Spinal cord (tissue), 10 donors: ENCODE results near the gene GRIFIN. TPM values are rescaled to one million over a fixed set of nuclear protein-coding genes. Genes with fewer than 3 reads are reported as not detected.

Source experiments
- DNase-seq, 6 donors: peaks; one replicate each; pipeline versions ENCODE4 v3.0.0 to v3.0.0-alpha.2; 2013 to 2015; ENCODE audit warnings: low spot score in 6 of 6, low read depth in 4 of 6
- H3K27ac ChIP-seq: one replicate; pipeline ENCODE4 v1.5.1; 2013; ENCODE audit warnings: low read depth, low read length, control low read depth
- H3K27me3 ChIP-seq: one replicate; pipeline ENCODE4 v1.6.1; 2013; ENCODE audit warnings: low read length; ENCODE audit not compliant: control insufficient read depth, insufficient read depth
- H3K36me3 ChIP-seq: one replicate; pipeline ENCODE4 v1.6.1; 2013; ENCODE audit warnings: low read length; ENCODE audit not compliant: control insufficient read depth, insufficient read depth
- H3K4me1 ChIP-seq: one replicate; pipeline ENCODE4 v1.6.1; 2013; ENCODE audit warnings: low read length; ENCODE audit not compliant: control insufficient read depth, insufficient read depth
- H3K4me3 ChIP-seq: one replicate; pipeline ENCODE4 v1.5.1; 2013; ENCODE audit warnings: low read depth, low read length, control low read depth
- H3K9me3 ChIP-seq: one replicate; pipeline ENCODE4 v1.6.1; 2013; ENCODE audit warnings: low read length; ENCODE audit not compliant: control insufficient read depth, insufficient read depth
- WGBS: methylation state at CpG from one replicate; pipeline ENCODE4 v1.1.5; 2013; ENCODE audit warnings: missing lambda C conversion rate; ENCODE audit not compliant: insufficient coverage; 5-methylcytosine and 5-hydroxymethylcytosine counted together
- polyA plus RNA-seq, 2 donors: library from polyadenylated mRNA; unstranded; fragments of 120-200 nt; gene quantifications; one replicate each; pipeline ENCODE4 v1.2.1, GENCODE V29; 2013; ENCODE audit not compliant: insufficient read length in 2 of 2
- total RNA-seq, 2 donors: library from RNA; depleted of rRNA in 1 of 2; stranded (reverse); fragments of 120-200 nt in 1 of 2; fragments of >200 nt in 1 of 2; gene quantifications; one replicate each; pipeline versions ENCODE4 v1.2.3 to v1.2.4, GENCODE V29; 2013 to 2014
- donor health status: healthy.

Gene GRIFIN
- total and polyA plus RNA-seq, 4 donors = 0.41 TPM; not detected in 3

DNA sequence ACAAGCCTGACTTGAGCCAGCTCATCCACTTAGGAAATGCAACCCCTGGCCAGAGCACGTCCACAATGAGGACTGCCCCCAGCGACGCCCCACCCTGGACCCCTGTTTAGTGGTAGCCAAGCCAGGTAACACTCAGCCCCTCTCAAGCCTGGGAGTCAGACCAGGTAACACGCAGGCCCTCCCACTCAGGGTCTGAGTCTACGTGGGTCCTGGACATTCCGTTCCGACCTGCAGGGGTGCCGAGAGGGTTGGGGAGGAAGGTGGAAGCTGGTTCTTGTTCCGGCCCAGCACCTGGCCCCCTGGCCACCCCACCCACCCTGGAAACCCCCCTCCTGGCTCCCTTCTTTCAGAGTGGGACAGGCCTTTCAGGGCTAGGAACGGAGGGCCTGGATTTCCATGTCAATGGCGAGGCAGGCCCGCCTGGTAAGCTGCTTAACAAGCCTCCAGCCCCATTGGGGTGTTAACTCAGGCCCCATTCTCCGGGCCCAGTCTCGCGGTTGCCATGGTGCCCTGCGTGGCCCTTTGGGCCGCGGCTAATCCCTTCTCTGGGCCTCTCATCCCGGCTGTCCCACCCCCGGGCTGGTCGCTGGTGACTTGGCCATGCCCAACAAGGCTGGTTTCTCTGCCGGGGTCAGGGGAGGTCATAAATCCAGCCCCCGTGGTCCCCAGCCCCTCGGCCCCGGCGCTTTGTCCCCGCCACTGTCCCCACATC is 23.7 kb upstream of the GRIFIN start:
- Histone ChIP-seq H3K27ac (no peak overlapping the region), H3K9me3 (no peaks in the 10 kb centered on the region), H3K27me3 (no peaks in the 10 kb centered on the region), H3K4me3 (no peak overlapping the region), H3K4me1 (peaks cover 61% of the 10 kb centered on the region), H3K36me3 (peaks cover 10% of the 10 kb centered on the region)
- peak in 1 of 6 donors; percentile 69 for DNase-seq
- whole genome bisulfite sequencing = 37% methylated on average over 23 of the region's 27 CpGs

GRCh38 chr7:2499181-2499580 is 23.0 kb upstream of the GRIFIN start:
- H3K4me1 ChIP-seq = peaks cover 68% of the 10 kb centered on the region
- no peaks in the 10 kb centered on the region for H3K27me3 ChIP-seq
- no peaks in the 10 kb centered on the region for H3K9me3 ChIP-seq
- 73% methylated on average over 7 of the region's 7 CpGs for WGBS
- DNase-seq = no peak
- peaks cover 5% of the 10 kb centered on the region for H3K36me3 ChIP-seq
- no peak overlapping the region for H3K4me3 ChIP-seq
- no peak overlapping the region for H3K27ac ChIP-seq

GRCh38 chr7:2498708-2499107 is 22.5 kb upstream of the GRIFIN start:
- Histone ChIP-seq H3K4me3 (no peak overlapping the region), H3K27me3 (no peaks in the 10 kb centered on the region), H3K4me1 (peaks cover 68% of the 10 kb centered on the region), H3K9me3 (no peaks in the 10 kb centered on the region), H3K36me3 (peaks cover 5% of the 10 kb centered on the region), H3K27ac (no peak overlapping the region)
- WGBS = 69% methylated on average over 4 of the region's 6 CpGs
- DNase-seq = no peak

- no peak overlapping the region for H3K27ac ChIP-seq
- peaks cover 67% of the 10 kb centered on the region for H3K4me1 ChIP-seq
- H3K9me3 ChIP-seq = no peaks in the 10 kb centered on the region
- whole genome bisulfite sequencing = 40% methylated on average over 16 of the region's 25 CpGs
- no peaks in the 10 kb centered on the region for H3K27me3 ChIP-seq
- no peak for DNase-seq
- H3K36me3 ChIP-seq = peaks cover 5% of the 10 kb centered on the region
- no peak overlapping the region for H3K4me3 ChIP-seq
Observed at GRCh38 chr7:2497500-2498336, 21.5 kb upstream of the GRIFIN start.

DNA sequence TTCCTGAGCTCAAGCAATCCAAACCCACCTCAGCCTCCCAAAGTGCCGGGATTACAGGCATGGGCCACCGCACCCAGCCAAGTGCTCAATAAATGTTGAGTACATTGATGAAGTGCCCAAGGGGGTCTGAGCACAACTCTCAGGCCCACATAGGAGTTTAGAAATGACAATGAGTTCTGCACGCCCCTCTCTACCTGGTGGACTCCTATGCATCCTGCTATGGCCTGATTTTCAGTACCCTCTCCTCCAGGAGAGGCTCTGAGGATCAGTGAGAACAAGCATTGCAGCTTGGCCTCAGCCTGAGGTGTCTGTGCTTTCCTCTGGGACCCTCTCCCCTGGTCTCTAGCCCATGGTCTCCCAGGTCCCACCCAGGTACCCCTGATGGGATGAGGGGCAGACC is 20.9 kb upstream of the GRIFIN start:
- H3K27me3 ChIP-seq = no peaks in the 10 kb centered on the region
- H3K36me3 ChIP-seq = peaks cover 5% of the 10 kb centered on the region
- H3K4me3 ChIP-seq = no peak overlapping the region
- peaks cover 67% of the 10 kb centered on the region for H3K4me1 ChIP-seq
- DNase-seq = no peak
- no peaks in the 10 kb centered on the region for H3K9me3 ChIP-seq
- WGBS = 100% methylated on average over 3 of the region's 3 CpGs
- no peak overlapping the region for H3K27ac ChIP-seq

DNA sequence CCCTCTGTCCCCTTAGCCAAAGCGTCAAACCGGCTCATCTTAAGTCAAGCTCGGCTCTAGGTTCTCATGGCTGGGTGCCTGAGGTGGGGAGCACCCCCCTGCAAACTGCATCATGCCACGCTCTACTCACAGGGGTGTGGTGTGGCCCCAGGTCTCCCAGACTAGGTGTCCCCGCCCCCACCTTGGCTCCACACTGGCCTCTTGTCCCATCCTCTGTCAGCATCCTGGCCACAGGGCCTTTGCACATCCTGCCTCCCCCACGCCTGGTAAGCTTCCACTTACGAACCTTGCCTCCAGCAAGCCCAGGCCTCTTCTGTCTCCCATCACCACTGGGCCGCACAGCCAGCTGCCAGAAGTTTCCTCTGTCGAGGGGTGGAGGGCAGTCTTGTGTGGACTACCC is 20.2 kb upstream of the GRIFIN start:
- Histone ChIP-seq H3K27me3 (no peaks in the 10 kb centered on the region), H3K4me1 (peaks cover 67% of the 10 kb centered on the region), H3K9me3 (no peaks in the 10 kb centered on the region), H3K36me3 (peaks cover 5% of the 10 kb centered on the region), H3K4me3 (no peak overlapping the region), H3K27ac (no peak overlapping the region)
- no peak for DNase-seq
- 63% methylated on average over 8 of the region's 9 CpGs for WGBS

- peak in 3 of 6 donors; percentile 71 to 93 (median 88) for DNase-seq
- H3K27me3 ChIP-seq = no peaks in the 10 kb centered on the region
- H3K27ac ChIP-seq = no peak overlapping the region
- peaks cover 66% of the 10 kb centered on the region for H3K4me1 ChIP-seq
- H3K4me3 ChIP-seq = no peak overlapping the region
- 37% methylated on average over 15 of the region's 25 CpGs for WGBS
- H3K9me3 ChIP-seq = no peaks in the 10 kb centered on the region
- H3K36me3 ChIP-seq = peaks cover 5% of the 10 kb centered on the region
Observed at GRCh38 chr7:2495418-2496299, 19.5 kb upstream of the GRIFIN start.

- Histone ChIP-seq H3K27me3 (no peaks in the 10 kb centered on the region), H3K36me3 (peaks cover 5% of the 10 kb centered on the region), H3K4me1 (peaks cover 64% of the 10 kb centered on the region), H3K27ac (no peak overlapping the region), H3K9me3 (no peaks in the 10 kb centered on the region), H3K4me3 (no peak overlapping the region)
- whole genome bisulfite sequencing = 65% methylated on average over 27 of the region's 32 CpGs
- no peak for DNase-seq
Observed at GRCh38 chr7:2494191-2495130, 18.3 kb upstream of the GRIFIN start.
